Raji (cell line): ENCODE data around the gene MGMT.

Experiments used
- POLR2A ChIP-seq: IDR thresholded peaks from 2 replicates; pipeline ENCODE4 v1.6.1; 2011; ENCODE audit warnings: low read depth, low read length, control low read depth; ENCODE audit not compliant: insufficient read depth

The MGMT gene

DNA sequence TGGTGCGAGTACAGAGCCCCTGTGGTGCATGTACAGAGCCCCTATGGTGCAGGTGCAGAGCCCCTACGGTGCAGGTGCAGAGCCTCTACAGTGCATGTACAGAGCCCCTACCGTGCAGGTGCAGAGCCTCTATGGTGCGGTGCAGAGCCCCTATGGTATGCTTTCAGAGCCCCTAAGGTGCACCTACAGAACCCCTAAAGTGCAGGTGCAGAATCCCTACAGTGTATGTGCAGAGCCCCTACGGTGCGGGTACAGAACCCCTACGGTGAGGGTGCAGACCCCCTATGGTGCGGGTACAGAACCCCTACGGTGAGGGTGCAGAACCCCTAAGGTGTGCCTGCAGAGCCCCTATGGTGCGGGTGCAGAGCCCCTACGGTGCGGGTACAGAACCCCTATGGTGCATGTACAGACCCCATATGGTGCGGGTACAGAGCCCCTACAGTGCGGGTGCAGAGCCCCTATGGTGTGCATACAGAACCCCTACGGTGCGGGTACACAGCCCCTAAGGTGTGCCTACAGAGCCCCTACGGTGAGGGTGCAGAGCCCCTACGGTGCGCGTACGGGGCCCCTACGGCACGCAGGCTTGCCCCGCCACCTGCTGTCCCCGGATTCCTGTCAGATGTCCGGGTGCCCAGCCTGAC is 53.5 kb downstream of the MGMT start:
- no peak for TF ChIP-seq POLR2A

DNA sequence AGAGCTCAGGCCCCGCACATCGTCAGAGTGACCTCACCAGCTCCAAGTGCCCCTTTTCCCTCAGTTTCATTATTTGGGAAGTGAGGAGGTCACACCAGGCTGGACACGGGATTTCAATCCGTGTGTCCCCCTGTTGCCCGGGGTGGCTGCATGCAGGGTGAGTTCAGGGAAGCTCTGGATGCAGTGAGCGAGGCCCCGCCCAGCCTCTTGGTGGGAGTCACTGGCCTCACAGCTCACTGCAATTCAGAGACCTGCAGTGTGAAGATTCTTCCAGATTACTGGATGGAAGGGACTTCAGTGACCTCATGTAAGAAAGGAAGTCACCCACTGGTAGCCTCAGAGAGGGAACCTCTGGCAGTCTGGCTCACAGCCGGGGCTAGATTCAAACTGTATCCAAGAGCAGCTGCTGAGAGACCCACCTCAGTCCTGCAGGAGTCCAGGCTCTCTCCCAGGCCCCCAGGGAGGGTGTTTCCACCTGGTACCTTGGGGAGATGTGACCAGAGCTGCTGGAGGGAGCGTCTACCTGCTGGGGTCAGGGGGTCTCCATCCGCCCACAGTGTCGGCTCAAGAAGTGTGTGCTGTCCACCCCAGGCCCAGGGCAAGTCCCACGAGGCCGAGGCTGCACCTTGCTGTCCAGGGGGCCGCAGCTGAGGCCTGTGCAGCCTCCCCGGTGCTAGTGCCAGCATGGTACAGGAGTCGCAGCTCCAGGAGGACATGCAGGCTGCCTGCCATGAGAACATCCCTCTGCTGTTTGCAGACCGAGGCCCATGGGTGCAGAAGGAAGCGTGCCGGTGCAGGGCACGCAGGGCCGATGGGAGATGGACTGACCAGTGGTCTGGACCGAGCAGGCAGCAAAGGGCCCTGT is 54.4 kb downstream of the MGMT start:
- no peak for TF ChIP-seq POLR2A

DNA sequence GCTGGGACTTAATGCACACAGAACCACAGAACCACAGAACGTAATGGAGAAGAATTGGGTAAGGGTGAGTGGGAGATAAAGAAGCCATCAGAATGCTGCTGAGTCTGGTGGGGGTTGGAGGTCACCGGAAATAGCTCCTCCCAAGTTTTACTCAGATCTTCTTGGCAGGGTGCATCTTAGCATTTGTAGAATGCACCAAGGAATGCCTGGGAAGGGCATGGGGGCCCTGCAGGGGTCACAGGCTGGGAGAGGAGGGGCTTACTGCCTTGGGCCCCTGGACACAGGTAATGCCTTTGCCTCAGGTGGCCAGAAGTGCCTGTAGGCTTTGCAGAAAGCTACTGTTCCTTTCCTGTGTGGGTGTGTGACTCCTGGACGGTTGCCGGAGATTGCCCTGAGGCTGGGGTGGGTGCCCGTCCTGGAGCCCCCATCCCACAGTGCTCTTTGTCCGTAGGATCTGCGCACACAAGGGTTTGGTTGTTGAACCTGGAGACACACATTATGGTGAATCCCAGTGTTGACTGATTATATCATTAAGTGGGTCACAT is 55.1 kb downstream of the MGMT start:
- TF ChIP-seq POLR2A, result no peak

DNA sequence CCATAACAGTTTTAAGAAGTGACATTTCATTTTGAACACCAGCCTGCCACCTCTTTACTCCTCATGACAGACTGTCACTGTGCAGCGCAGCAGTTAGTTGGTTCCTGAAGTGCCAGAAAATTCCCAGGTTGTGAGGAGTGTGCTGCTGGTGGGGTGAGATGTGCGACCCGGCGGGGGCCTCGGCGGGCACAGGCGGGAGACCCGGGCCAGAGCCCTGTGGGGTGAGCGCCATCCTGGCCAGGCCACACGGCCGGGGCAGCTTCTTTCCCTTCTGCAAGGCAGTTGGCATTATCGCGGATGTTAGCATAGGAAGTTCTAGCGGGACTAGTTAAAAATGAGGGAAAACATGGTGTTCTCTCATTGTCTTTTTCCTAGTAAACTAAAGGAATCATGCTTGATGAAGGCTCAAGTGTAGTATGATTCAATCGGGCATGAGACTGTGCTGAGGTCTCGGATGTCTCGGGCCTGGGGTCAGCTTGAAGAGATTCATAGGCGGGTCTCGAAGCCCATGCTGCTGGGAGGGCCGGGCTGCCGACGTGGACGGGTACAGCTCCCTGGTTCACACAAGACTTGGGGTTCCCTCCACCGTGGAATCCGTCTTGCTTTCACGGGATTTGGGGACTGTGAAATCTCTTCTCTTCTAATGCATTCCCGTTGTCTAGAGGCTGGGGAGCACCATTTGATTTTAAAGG is 56.1 kb downstream of the MGMT start:
- TF ChIP-seq POLR2A, result no peak

DNA sequence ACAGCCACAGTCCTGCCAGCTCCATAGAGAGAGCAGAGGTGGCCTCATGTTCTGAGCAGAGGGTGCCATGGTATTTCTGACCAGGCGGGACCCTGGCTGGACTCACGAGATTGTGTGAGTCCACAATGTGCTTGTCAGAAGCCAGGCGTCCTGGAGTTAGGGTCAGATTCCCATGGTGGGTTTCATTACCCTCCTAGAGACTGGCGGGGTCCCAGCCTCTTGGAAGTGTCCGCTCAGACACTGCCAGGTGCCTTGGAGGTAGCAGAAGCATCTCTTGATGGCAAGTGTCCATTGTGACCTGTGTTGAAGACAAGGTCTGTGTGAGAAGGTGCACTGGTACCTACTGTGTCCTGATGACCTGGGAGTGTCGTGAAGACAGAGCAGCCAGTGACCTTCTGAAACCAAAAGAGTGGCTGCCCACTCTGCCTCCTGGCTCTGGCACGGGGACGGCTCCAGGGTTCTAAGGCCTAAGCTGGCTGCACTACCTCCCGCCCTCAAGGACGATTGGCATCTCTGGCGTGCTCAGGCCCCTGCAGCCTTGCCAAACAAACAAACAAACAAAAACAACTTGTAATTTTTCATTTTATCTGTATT is 56.8 kb downstream of the MGMT start:
- no peak for TF ChIP-seq POLR2A

DNA sequence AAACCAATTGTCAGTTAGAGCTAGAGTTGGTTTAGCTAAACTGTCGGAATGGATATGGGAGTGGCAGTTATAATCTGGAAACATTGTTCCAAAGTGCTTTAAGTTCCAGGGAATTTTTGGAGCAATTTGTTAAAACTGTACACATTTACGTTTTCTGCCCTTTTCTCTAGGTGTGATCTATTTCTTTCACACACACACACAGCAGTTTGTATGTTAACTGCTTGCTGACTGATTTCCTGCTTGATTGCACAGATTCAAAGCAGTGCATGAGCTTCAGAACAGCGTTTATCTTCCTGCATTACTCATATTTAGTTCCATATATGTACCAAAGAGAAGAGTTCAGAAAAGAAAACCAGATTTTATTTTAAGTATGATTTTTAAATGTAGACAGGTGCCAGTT is 57.9 kb downstream of the MGMT start:
- TF ChIP-seq POLR2A, result no peak

DNA sequence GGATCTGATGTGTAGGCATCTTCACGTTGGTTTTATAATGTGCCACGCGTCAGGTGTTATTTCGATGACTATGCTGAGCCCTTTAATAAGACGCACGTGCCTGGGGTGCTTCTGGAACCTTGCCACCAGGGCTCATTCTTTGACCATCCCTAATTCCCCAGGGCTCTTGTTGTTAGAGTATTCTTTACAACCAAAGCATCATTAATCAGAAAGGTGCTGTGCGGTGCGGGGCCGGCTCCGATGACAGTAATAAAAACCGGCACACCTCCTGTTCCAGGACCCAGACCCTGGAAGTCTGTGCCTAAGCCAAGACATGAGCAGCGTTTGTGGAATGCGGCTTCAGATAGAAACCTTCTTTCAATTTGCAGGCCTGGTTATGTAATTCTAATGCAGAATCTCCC is 58.4 kb downstream of the MGMT start:
- no peak for TF ChIP-seq POLR2A

DNA sequence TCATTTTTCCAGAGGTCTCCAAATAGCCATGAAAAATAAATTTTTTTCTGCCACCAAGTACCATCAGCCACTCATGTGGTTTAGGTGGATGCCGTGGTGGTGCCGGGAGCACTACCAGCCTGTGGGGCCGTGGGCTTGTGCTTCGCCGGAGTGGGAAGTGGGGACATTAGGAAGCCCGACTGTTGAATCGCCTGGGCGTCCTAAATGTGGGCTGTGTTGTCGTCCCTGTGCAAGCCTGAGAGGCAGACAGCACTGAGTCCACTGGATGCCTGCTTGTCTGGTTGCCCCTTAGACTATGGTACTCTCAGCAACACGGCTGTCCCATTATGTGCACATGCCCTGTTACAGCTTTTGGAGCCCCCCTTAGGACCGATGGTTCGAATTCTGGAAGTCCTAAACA is 59.9 kb downstream of the MGMT start:
- no peak for TF ChIP-seq POLR2A

DNA sequence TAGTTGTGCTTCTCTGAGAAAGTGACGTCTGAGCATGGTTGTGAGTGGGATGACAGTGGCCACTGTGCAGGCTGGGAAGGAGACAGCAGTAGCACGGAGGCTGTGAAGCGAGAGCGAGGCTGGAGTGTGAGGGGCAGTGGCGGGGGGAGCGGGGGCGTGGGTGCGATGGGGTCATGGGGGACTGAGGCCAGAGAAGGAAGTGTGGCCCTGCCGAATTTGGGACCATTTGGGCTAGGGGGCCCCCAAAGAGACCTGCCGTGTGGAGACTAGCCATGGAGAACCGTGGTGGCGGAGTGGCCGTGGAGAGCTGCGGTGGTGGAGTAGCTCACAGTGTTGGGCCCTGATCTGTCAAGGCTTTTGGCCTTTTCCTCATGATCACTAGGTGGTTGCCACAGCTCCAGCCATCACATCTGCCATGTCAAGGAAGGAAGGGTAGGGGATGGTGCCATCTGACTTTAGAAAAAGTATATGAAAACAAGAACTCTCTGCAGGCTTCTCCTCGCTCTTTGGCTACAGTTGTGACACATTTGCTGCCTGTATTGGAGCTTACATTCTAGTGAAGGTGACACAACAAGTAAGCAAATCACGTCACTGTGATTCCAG is 61.4 kb downstream of the MGMT start:
- TF ChIP-seq POLR2A, result no peak

DNA sequence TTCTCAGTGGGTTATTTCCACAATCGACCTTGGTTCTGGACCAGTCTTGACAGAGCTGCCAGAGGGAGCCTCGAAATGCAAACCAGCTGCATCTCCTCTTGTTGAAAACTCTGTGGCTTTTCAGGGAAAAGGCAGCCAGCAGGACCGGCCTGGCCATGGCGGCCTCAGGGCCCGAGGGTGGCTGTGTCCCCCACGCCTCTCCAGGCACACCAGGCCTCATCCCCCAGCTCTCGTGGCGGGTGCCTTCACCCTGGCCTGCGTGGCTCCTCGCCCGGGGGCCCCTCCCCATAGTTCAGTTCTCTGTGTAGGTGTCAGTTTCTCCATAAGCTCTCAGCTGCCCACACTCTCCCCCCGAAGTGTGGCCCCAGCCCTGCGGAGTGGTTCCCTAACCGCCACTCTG is 63.5 kb downstream of the MGMT start:
- TF ChIP-seq POLR2A, result no peak

DNA sequence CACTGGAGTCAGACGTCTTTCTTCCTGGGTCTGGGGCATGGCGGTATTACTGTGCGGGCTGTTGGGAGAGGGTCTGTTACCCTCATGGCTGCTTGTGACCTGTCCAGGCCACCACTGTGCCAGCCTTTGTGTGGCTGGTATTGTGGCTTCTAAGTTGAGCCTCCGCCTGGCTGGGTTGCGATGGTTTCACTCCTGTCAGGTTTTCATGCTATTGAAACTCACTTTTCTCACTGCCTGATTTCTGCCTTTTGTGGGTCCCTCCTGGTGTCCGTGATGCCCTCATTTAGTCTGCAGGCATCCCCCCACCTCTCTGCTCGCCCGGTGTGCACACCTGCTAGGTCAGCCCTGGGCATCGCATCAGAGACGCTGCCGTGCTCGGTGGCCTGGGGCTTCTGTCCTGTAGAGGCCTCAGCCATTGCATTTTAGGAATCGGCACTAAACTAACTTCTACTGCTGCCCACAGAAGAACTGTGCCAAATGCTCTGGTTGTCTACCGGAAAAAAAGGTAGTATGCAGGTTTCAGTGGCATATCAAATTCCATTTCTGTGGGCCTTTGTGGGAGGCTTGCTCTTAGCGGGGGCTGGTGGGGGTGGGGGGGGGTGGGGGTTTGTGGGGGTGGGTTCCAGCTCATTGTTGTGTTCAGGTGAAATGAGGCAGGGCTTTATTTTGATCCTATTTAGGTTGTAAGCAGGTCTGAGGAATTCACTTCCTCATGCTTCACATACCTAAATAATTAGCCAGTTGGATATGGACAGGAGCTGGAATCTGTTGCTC is 64.3 kb downstream of the MGMT start:
- no peak for TF ChIP-seq POLR2A

DNA sequence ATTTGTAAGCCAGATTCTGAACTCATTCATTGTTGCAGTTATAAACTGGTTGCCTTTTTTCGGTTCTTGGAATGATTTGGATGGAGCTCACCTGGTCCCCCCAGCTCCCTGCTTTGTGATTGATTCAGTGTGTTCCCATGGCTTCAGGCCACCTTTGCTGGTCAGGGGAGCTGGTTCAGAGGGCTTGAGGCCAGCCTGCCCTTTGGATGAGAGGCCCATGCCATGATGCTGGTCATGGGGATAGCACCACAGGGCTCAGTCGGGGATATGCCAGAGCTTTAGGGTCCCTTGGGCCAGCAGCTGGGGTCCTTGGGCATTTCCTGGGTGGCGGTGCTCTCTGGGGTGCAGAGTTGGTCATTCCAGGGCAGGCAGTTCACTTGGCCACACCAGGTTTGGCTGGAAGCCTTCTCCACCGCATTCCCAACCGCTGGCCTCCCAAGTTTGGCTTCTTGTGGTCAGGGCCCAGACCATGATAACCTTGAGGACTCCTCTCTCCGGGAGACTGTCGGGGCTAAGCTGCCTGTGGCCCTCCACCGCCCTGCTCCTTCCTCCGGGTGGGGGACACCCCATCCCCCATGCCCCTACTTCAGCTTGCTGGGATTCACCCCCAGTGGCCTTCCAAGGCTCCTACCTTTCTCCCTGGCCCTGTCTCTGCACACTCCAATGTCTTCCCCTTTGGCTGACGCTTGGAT is 65.1 kb downstream of the MGMT start:
- TF ChIP-seq POLR2A, result no peak

DNA sequence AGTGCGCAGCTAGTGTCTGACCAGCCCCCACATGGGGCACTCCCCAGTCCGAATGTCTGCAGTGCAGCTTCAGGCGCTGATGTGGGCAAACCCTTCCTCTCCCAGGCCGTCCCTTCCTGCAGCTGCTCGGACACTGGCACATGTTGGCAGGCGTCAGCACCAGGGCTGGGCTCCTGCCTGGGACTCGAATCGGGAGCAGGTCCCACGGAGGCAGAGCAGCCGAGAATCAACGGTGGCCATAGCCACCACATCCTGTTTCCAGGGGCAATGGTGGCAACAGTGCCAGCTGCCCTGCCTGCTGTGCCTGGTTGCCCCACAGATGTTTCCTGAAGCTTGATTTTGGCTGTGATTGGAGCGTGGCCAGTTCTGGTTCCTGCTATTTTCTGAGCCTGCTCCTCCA is 65.8 kb downstream of the MGMT start:
- TF ChIP-seq POLR2A, result no peak

DNA sequence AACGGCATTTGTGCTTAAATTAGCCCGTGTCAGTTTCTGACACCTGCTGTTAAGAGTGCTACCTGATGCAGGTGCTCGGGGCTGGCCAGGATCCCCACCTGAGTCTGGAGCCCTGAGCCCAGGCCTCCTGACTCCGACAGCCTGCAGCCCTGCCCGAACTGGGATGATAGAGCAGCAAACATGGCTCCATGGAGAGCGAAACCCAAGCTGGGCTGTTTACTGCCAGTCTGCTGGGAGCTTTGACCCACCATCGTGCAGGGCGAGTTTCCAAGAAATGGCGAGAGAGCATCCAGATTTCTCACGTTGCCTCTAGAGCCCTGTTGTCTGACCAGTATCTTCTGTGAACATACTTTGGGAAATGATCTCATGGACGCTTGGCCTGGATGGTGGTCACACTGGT is 66.2 kb downstream of the MGMT start:
- TF ChIP-seq POLR2A, result no peak
